ENCODE results near the gene STUM. TPM values are rescaled to one million over a fixed set of nuclear protein-coding genes. Genes with fewer than 3 reads are reported as not detected.
A peak's percentile ranks its signal among the peaks of the same experiment; 100 is the strongest.

The STUM gene
- total RNA-seq, 1 donor from 2014 or later, result 1.8 TPM

DNA sequence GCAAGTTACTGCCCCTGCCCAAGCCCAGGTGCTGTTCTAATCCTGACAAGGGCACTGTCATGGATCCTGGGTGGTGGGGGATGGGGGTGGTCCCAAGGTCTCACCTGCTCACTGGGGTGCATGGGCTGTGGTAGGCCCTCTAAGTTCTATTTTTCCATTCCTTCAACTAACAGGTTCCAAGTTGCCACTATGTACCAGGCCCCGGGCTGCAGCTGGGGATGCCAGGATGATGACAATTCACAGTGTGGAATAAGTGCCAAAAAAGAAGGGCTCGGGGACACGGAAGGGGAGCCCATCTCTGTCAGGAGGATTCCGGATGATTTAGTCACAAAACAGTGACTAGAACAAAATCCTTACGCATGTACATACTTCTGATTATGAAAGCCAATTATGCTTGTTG lies 76.0 kb downstream of the STUM start:
- peak; percentile 69 for DNase-seq (ENCODE audit: low spot score)

DNA sequence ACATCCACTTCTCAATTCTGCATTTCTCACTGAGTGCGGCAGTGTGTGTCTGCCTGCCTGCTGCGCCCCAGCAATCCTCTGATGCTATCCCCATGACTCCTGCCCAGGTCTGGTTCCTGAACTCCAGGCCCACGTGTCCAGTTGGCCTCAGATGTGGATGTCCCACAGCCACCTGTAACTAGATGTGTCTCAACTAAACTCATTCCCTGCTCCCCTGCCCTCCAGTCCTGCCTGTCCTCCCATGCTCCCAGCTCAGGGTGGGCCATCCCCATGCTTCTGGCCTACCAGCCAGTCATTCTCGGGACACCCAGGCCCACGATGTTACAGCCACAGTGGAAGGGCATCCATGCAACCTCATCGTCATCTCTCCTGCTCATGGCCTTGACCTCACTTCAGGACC lies 76.8 kb downstream of the STUM start:
- DNase-seq (ENCODE audit: low spot score), result peak; percentile 78

DNA sequence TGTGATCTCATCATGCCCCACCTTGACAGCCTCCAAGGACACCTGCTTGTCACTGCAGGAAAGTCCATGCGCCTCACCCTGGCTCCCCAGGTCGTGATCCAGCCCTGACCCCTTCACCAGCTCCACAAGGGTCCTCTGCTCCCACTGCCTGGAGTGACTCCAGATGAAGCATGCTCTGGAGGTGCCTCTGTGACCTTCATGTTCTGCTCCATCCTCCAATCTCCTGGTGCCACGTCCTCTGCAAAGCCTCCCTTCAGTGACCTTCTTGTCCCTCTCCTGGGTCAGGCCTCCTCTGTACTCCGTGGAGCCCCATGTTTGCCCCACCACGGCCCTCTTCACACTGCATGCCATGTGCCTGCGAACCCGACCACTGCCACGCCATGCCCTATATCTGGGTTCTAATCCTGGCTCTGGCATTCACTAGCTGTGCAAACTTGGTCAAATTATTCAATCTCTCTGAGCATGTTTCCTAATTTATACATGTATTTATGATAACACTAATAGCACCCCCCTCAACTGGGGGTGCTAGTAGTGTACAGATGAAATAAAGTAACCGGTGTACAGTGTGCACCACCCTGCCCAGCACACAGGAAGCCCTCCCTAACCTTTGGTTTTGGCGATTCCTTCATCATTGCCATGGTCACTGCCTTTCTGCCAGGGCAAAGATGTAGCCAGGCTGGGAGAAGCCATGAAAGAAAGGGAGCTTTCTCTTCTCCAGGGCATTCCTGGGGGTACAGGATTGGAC lies 77.4 kb downstream of the STUM start:
- peak; percentile 81 for DNase-seq (ENCODE audit: low spot score)

DNA sequence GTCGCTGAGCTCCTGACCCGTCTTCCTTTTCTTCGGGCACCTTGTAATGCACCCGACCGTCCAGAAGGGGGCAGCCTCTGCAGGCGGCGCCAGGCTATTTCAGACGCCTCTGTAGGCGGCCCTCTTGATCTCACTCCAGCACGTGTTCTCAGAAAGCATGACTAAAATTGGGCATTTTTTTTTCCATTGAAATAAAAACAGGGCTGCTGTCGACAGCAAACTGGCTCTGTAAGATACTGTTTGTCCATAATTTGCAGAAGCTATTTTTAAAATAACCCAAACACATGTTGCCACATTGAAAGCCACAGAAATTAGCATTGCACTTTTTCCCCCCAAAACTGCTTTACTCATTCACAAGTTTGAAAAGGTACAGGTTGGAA lies 78.0 kb downstream of the STUM start:
- DNase-seq (ENCODE audit: low spot score), result peak; percentile 91

DNA sequence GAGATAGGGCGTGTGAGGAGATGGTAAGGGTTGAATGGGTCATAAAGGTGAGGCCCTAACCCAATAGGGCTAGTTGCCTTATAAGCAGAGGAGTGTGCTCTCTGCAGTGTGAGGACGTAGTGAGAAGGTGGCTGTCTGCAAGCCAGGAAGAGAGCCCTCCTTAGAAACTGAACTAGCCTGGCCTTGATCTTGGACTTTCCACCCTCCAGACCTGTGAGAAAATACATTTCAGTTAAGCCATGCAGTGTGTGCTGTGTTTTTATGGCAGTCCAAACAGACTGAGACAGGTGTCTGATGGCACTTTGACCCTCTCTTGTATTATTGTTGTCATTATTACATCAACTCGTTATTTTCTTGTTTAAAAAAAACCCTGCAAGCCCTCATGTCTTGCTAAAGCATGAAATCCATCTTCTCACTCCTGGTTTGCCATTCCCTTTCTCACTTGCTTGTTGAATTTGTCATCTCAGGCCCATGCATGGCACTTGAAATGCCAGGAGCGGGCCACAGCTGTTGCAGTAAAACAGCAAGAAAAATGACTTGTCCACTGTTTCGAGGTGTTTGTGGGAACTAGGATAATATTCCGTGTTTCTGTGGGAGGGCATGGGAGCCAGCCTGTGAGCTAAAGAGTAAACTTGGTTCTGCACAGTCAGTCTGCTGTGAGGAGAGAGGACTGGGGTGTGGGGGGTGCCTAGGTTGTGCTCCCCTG lies 78.6 kb downstream of the STUM start:
- peak; percentile 30 for DNase-seq (ENCODE audit: low spot score)

DNA sequence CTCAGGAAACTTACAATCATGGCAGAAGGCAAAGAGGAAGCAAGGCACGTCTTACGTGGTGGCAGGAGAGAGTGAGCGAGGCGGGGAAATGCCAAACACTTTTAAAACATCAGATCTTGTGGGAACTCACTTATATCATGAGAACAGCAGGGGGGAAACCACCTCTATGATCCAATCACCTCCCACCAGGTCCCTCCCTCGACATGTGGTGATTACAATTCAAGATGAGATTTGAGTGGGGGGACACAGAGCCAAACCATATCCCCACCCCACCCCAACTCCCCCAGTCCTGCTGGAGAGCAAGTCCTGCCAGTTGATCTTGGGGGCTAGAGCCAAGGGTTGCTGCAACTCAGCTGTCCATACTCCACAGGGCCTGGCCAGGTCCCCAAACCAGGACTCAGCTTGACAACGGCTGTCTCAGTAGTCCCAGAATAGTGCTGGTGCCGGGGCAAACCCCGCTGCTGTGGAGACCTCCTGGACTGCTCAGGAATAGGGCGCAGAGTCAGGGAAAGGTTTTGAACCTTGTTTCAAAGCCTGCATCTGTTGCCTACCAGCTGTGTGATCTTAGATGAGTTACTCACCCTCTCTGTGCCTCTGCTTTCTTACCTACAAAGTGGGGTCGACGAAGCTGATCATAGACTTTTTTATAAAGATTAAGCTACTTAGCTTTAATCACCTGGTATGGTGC lies 79.5 kb downstream of the STUM start:
- DNase-seq (ENCODE audit: low spot score), result peak; percentile 83

- peak; percentile 33 for DNase-seq (ENCODE audit: low spot score)
Measured at GRCh38 chr1:226628612-226629155, 80.1 kb downstream of the STUM start.

GRCh38 chr1:226629210-226629895 lies 80.8 kb downstream of the STUM start:
- DNase-seq (ENCODE audit: low spot score), result no peak

GRCh38 chr1:226629896-226630550 lies 81.5 kb downstream of the STUM start:
- DNase-seq (ENCODE audit: low spot score), result no peak

DNA sequence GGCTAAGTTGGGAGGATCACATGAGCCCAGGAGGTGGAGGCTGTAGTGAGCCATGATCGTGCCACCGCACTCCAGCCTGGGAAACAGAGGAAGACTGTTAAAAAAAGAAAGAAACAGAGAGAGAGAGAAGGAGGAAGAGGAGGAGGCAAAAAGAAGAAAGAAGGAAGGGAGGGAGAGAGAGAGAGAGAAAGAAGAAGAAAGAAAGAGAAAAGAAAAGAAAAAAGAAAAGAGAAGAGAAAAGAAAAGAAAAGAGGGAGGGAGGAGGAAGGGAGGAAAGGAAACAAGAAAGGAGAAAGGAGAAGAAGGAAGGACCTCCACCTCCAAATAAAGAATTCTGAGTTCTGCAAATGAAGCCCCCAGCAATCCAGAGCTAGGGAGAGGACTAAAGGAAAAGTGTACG lies 82.0 kb downstream of the STUM start:
- no peak for DNase-seq (ENCODE audit: low spot score)

- DNase-seq (ENCODE audit: low spot score), result peak; percentile 49
Measured at GRCh38 chr1:226631229-226632000, 82.9 kb downstream of the STUM start.

DNA sequence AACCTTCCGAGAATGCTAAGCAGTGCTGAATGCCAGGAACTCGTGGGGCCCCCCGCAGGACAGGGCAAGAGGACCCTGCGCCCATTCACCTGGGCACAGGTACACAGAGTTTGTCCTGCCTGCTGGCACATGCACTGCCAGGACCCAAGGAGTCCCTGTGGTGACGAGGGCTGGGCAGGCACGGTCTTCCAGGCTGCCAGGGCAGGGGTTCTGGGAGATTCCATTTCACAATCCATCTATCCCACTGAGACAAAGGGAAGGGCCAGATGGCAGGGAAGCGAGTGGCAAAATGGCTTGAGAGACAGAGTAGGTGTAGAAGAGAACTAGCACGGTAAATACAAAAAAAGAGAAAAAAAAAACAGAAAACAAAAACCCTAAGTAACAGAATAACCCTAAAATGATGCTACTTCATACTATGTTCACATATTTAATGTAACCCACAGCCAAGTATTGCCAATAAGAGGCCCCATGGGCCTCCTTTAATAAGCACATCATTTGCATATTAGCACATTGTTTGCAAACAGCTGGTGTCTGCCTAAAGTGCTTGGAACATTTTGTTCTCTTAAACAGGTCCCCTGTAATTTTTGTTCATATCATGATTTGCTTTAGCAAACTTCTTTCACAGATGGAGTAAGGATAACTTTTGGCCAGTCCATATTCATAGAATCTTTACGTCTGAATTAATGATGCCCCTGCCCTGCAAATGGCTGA lies 83.8 kb downstream of the STUM start:
- DNase-seq (ENCODE audit: low spot score), result peak; percentile 74

GRCh38 chr1:226632922-226633351 lies 84.4 kb downstream of the STUM start:
- DNase-seq (ENCODE audit: low spot score), result peak; percentile 67

DNA sequence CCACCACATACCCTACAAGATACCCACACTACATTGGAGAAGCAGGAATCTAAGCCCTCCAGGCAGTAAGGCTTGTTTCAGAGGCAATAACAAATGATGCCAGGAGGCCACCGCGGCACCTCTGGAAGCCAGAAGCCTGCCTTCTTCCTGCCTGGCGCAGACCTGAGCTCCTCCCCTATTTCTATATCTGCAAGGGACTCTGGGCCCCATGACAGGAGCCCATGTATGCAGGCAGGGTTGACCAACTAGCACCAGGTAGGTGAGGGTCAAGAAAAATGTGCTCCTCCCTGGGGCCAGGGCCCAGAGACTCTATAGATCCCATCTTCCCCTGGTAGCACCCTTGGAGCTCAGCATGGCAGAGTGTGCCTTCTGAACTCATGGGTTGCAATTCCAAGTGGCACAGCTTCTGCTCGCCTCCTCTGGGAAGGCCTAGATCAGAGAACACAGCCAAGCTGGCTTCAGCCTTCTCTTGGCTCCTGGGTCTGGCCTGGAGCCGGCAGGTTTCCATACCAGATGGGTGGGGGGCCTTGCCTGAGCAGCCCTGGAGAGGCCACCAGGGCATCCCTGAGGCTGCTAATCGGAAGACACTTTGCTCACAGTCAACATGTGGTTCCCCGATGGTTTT lies 85.1 kb downstream of the STUM start:
- DNase-seq (ENCODE audit: low spot score), result no peak

GRCh38 chr1:226634166-226634588 lies 85.6 kb downstream of the STUM start:
- DNase-seq (ENCODE audit: low spot score), result peak; percentile 95

- DNase-seq (ENCODE audit: low spot score), result peak; percentile 79
Measured at GRCh38 chr1:226634611-226635246, 86.2 kb downstream of the STUM start.

DNA sequence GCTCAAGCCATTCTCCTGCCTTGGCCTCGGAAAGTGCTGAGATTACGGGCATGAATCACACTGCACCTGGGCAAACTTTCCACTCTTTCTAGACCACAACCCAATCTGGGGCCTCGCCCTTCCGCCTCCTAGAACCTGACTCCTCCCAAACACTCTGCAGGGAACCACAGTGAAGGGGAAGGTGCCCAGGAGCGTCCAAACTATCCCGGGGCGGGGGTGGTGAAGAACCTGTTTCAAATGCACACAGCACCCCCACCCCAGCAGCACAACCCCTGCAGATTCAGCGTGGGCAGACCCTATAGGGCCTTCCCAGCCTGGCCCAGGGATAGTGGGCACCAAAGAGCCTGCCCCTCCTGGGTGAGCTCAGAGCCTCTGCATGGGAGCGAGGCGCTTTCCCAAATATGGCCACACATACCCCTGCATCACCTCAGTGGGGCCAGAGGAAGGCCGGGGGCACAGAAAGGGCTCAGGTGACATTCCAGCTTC lies 86.9 kb downstream of the STUM start:
- no peak for DNase-seq (ENCODE audit: low spot score)

DNA sequence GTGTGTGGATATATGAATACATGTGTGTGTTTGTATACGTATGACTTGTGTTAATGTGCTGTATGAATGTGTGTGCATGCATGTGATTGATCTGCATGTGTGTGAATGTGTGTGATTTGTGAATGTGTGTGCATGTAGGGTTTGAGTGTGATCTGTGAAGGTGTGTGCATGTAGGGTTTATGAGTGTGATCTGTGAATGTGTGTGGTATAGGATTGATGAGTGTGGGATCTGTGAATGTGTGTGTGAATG lies 88.2 kb downstream of the STUM start:
- no peak for DNase-seq (ENCODE audit: low spot score)

Data from mesenteric fat pad (tissue), 1 donor.